Activated gamma-delta T cell treated with Interleukin-2 at 50 U/mL for 16 hours (primary cell): ENCODE measurements around the gene HMGB1.
"Not testable (repeated sequence)": the region's sequence is repeated elsewhere in the genome, so short reads cannot be mapped to it uniquely, and the experiment has no call there.

Experiments
- DNase-seq: peaks from one replicate; pipeline ENCODE4 v3.0.0-alpha.2; 2020

HMGB1 gene

GRCh38 chr13:30464496-30465342 is 1.0 kb downstream of the HMGB1 start:
- peak; percentile 77 for DNase-seq

DNA sequence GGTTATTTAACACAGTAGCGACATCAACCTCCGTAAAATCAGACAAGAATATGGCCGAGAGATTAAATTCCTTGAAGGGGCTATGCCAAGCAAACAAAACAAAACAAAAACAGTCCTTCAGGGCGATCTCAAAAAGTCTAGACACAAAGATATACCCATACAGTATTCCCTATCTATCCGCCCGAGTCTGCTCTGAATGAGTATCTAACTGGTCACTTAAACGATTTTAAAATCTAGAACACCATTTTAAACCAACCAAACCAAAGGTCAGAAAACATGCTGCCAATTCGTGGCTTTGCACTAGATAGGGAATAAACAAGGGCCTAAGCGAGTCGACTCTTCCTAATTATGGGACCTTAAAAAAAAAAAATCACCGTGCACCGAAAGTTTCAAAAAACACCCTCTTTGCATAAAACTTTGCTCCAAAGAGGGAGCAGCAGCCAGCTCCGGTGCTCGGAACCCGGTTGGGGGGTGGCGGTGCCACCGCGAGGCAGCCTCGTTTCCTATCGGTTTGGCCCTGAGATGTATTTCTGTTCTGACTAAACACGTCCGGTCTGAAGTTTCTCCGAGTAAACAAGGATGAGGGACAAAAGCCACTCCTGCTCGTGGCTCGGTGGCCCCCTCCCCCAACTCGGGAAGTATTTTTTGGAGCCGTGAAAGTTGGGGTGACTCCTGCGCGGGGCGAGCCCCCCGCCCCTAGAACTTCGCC is 1.8 kb downstream of the HMGB1 start:
- peak; percentile 66 for DNase-seq

DNA sequence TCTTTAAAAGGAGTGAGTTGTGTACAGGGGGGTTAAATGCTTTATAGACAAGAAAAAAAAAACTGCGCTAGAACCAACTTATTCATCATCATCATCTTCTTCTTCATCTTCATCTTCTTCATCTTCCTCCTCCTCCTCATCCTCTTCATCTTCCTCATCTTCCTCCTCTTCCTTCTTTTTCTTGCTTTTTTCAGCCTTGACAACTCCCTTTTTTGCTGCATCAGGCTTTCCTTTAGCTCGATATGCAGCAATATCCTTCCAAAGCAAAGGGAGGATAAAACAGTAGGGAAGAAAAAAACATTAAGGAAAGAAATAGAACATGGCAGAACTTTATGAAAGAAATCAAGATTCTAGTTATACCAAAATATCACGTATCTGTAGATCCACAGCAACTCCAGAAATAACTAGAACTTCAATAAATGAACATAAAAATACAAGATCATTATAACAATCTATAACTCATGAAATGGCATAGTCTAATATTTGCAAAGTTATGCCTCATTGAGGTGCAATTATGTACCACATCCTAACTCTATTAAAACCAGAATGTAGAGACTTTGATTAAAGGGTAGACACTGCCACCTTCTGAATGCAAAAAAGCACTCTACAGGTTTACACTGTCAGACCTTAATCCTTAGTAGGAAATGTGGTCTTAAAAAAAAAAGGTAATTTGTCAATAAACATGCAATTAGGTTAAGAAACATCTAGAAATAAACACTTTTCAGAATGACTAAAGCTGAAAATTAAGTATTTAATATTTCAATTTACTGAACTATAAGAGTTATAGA is 4.3 kb downstream of the HMGB1 start:
- not testable (repeated sequence) for DNase-seq

DNA sequence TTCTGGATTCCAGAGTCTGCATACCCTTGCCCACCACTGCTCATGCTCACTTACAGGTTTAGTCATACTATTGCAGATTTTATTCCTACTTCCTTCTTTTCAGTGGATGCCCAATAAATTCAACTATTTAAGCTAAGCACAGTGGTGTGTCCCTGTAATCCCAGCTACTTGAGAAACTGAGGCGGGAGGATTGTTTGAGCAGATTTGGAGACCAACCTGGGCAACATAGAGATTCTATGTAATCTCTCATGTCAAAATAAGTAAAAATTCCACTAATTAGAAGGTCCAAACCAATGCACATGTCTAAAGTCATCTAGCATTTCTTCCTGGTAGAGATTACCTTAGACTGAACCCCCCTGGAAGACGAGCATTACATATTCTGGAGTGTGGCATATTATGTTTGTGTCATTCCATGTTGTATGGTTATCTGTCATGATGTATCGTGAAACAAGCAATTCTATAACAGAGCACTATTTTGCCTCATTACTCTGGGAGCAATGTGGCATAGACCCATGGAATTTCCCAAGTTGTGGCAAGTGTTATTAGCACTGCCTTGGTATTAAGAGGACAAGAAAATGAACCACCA is 8.3 kb downstream of the HMGB1 start:
- no peak for DNase-seq

GRCh38 chr13:30456290-30456689 is 9.4 kb downstream of the HMGB1 start:
- no peak for DNase-seq

DNA sequence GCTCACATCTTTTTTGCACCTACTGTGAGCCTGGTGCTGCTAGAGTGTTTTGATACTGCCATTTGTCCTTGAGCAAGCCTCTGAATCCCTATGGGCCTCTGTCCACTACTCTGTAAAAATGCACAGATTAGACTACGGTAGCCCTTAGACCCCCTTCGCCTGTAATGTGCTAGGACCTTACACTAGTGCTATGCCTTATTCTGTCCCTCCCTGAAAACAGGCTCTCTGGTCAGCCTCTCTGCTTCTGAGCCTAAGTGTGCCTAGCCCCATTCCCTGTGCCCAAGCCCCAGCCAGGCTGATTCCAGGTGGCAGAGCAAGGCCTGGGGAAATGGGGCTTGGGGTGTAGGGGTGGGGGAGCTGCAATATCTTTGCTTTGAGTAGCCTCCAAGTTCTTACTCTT is 10.7 kb downstream of the HMGB1 start:
- no peak for DNase-seq

DNA sequence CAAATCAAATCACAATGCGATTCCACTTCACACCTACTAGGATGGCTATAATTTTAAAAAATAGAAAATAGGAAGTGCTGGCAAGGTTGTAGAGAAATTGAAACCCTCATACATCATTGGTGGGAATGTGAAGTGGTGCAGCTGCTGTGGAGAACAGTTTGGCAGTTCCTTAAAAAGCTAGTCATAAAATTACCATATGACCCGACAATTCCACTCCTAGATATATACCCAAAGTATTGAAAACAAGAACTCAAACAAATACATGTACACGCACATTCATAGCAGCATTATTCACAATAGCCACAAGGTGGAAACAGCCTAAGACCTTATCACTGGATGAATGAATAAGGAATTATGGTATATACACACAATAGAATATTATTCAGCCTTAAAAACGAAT is 12.0 kb downstream of the HMGB1 start:
- no peak for DNase-seq

DNA sequence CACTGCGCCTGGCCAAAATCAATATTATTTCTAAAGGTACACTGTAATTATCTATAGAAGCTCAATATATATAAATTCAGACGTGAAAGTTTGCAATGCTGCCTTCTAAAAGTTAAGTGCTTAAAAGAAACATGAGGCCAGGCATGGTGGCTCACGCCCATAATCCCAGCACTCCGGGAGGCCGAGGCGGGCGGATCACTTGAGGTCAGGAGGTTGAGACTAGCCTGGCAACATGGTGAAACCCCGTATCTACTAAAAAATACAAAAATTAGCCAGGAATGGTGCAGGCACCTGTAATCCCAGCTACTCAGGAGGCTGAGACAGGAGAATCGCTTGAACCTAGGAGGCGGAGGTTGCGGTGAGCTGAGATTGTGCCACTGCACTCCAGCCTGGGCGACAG is 14.3 kb downstream of the HMGB1 start:
- DNase-seq: not testable (repeated sequence)

DNA sequence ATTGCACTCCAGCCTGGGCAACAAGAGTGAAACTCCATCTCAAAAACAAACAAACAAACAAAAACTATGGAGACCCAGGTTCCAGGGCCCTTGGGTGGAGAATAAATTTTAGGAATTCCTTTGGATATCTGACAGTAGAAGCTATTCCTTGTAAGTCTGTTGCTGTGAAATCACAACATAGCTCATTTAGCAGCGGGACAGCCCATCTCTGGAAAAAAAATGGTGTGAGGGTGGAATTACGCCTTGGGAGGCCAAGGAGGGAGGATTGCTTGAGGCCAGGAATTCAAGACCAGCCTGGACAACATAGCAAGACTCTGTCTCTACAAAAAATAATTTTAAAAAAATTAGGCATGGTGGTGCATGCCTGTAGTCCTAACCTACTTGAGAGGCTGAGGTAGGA is 15.7 kb downstream of the HMGB1 start:
- DNase-seq: no peak

GRCh38 chr13:30448441-30448840 is 17.3 kb downstream of the HMGB1 start:
- DNase-seq: no peak

GRCh38 chr13:30446126-30446500 is 19.6 kb downstream of the HMGB1 start:
- no peak for DNase-seq

GRCh38 chr13:30443957-30444404 is 21.8 kb downstream of the HMGB1 start:
- DNase-seq: no peak

GRCh38 chr13:30443491-30443890 is 22.2 kb downstream of the HMGB1 start:
- DNase-seq: not testable (repeated sequence)

- no peak for DNase-seq
These were observed 22.8 kb downstream of the HMGB1 start for GRCh38 chr13:30442926-30443325.

- no peak for DNase-seq
These were observed 24.6 kb downstream of the HMGB1 start for GRCh38 chr13:30440910-30441703.

DNA sequence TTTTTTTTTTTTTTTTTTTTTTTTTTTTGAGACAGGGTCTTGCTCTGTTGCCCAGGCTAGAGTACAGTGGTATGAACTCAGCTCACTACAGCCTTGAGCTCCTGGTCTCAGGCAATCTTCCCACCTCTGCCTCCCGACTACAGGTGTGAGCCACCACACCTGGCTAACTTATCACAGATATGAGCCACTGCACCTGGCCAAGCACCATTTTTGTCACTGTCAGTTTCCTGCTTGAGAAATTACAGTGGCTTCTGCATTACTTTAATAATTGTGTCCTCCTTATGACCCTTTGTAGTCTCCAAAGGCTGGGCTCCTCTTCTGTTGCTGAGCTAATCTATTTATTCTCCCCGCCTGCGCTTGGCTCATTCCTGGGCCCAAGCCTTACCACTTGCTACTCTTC is 27.4 kb downstream of the HMGB1 start:
- DNase-seq: no peak

DNA sequence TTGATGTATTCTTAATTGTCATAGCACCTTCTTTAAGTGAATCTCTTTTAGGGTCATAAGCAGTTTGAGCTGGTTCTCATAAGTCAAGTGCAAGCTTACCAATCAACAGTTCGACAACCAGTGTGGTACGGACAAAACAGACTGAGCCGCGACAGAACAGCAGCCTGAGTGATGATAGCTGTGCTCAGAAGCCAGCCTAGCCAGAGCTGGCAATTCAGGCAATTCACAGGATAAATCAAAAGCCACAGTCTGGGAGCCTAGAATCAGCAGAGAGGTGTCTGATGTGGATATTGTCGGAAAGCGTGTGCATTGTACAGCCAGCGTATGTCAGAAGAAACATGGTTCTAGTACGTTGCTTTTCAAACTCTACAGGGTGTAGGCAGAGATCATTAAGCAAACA is 28.6 kb downstream of the HMGB1 start:
- no peak for DNase-seq

DNA sequence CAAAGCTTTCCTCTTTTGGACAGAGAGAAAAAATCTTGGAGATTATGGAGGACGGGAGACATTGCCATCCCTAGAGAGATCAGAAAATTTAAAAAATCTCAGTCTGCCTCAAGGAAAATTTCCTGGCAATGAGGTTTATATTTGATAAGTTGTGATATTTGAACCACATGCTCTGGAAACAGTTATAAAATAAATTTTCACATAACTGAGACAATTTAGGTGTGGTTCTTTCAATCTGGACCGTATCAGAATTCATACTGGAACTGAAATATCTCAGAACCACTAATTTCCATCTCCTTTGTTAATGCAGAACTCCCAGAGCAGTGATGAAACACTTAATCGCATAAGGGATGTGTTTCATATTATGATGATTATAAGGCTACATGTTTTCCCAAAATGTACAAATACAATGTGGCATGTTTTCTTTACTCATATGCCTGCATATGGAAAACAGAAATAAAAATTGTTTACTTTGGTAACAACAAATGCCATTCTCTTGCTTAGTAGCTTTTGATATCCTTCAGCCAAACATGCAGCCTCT is 29.8 kb downstream of the HMGB1 start:
- no peak for DNase-seq

- DNase-seq: no peak
These were observed 34.3 kb downstream of the HMGB1 start for GRCh38 chr13:30431269-30431940.

DNA sequence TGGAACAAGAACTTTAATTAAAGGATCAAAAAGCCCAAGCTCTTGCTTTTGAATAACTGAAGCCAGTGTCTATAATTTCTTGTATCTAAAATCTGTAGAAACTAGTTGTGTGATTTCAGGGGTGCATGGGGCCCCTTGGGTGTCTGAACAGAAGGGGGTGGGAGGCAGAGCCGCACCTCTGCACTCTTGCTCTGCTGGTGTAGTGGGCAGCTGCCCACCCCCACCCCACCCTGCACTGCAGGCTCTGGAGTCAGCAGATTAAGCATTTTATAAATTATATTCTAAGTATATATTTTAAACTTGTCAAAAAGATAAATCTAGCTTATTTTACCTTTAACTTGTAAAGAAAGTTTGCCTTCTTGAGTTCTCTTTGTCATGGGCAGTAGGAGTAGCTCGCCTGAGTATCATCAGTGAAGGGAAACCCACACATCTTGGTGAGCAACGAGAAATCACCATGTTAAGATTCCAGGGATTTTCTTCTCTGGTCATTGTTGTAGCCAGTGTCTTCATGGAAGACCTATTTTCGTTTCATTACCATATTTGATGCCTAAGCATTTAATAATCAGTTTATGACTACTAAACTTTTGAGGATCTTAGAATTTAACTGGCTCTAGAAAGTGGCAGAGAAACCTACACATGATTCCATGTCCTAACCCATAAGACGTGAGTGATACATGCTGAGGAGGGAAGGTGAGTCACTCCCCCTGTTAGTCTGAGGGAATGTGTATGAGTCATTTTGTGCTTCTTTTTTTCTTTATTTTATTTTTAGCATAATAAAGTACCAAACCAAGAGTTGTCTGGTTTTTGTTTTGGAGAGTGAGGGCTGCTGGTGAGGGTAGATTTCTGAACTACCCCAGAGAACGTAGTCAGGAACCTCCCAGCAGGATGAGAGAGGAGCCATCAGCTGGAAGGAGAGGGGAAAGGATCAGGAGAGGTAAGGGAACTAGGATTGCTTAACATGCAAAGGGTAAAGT is 35.7 kb downstream of the HMGB1 start:
- DNase-seq: no peak
